SK-N-SH (cell line): ENCODE results near the gene PAM.

Source experiments
- ELF1 ChIP-seq: IDR thresholded peaks from 2 replicates; pipeline ENCODE4 v1.4.0; 2012
- EZH2phosphoT487 ChIP-seq: fragments of 200-600 bp; sonication (generic); IDR thresholded peaks from 2 replicates; pipeline ENCODE4 v1.6.1; 2017; ENCODE audit warnings: low read depth, mixed run types, mild to moderate bottlenecking, antibody characterized with exemption, moderate library complexity, borderline replicate concordance
- GABPA ChIP-seq: IDR thresholded peaks from 2 replicates; pipeline ENCODE4 v1.4.0; 2012; ENCODE audit warnings: low read depth, mild to moderate bottlenecking
- MXI1 ChIP-seq: IDR thresholded peaks from 2 replicates; pipeline ENCODE4 v1.6.1; 2012; ENCODE audit warnings: mild to moderate bottlenecking, low read depth, low read length, improper control_type of control experiment
- POLR2AphosphoS5 ChIP-seq: IDR thresholded peaks from 2 replicates; pipeline ENCODE4 v1.6.1; 2012; ENCODE audit warnings: low read depth, low read length
- RXRA ChIP-seq: IDR thresholded peaks from 2 replicates; pipeline ENCODE4 v1.4.0; 2012; ENCODE audit warnings: low read depth, mild to moderate bottlenecking, borderline replicate concordance
- TCF12 ChIP-seq: IDR thresholded peaks from 2 replicates; pipeline ENCODE4 v1.4.0; 2012
- YY1 ChIP-seq: IDR thresholded peaks from 2 replicates; pipeline ENCODE4 v1.4.0; 2012; ENCODE audit warnings: low read depth, mild to moderate bottlenecking
- TF ChIP-seq, protein P1 (sequence below): fragments of 200-600 bp; sonication (generic); IDR thresholded peaks from 2 replicates; pipeline ENCODE4 v1.6.1; 2017; ENCODE audit warnings: antibody characterized with exemption, mild to moderate bottlenecking, moderate library complexity
- TF ChIP-seq, protein P2 (sequence below): IDR thresholded peaks from 2 replicates; pipeline ENCODE4 v1.6.1; 2012; ENCODE audit warnings: mild to moderate bottlenecking, low read depth, low read length, moderate library complexity
- TF ChIP-seq, protein P3 (sequence below): IDR thresholded peaks from 2 replicates; pipeline ENCODE4; 2012
- TF ChIP-seq, protein P4 (sequence below): fragments of 150-350 bp; IDR thresholded peaks from 2 replicates; pipeline ENCODE4 v1.6.1; 2017; ENCODE audit warnings: antibody characterized with exemption, low read length, low read depth, borderline replicate concordance
- TF ChIP-seq, protein P5 (sequence below): IDR thresholded peaks from 2 replicates; pipeline ENCODE4 v1.4.0; 2012; ENCODE audit warnings: low read depth

DNA sequence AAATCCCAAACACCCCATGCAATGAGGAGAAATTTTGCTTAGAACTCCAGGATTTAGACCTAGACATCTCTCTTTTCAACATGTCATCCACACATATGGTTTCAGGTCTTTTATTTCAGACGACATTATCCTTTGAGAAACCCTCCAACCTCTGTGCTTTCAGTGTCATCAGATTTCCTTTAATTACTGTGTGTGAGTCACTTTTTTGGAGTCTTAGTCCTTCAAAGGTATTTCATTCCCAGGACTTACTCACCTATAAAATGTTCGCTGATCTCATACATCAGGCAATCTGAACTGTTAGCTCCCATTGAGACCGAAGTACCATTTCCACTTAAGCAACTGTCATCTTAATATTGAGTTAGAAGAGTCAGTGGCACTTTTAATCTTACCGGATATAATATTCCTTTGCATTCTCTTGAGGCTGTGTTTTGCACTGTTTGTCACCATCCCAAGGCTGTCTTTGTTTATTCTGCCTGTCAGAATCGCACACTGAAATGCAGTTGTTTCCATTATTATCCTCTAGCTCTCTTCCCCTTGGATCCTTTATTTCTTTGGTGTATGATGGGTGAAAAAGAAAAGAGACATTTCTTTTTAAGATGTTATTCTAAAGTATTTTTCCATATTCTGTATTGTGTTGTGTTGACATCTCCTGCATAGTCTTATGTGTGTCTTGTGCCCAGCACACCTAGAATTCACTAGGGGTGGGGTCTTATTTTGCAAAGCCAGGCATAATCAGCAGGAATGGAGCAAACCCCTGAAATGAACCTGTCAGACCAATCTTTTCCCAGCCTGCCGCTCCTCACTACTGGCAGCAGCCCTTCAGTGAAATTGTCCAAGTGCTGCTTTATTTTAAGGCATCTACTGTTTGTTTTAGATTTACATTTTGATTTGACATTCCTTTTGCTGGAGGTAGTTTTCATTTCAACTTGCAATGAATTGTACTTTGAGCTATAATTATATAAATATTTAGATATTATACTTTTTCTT lies 155.4 kb downstream of the PAM start:
- TF ChIP-seq GABPA, result no peak
- TF ChIP-seq MXI1, result no peak
- TF ChIP-seq, protein P1, sequence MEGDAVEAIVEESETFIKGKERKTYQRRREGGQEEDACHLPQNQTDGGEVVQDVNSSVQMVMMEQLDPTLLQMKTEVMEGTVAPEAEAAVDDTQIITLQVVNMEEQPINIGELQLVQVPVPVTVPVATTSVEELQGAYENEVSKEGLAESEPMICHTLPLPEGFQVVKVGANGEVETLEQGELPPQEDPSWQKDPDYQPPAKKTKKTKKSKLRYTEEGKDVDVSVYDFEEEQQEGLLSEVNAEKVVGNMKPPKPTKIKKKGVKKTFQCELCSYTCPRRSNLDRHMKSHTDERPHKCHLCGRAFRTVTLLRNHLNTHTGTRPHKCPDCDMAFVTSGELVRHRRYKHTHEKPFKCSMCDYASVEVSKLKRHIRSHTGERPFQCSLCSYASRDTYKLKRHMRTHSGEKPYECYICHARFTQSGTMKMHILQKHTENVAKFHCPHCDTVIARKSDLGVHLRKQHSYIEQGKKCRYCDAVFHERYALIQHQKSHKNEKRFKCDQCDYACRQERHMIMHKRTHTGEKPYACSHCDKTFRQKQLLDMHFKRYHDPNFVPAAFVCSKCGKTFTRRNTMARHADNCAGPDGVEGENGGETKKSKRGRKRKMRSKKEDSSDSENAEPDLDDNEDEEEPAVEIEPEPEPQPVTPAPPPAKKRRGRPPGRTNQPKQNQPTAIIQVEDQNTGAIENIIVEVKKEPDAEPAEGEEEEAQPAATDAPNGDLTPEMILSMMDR, result no peak
- TF ChIP-seq, protein P2, sequence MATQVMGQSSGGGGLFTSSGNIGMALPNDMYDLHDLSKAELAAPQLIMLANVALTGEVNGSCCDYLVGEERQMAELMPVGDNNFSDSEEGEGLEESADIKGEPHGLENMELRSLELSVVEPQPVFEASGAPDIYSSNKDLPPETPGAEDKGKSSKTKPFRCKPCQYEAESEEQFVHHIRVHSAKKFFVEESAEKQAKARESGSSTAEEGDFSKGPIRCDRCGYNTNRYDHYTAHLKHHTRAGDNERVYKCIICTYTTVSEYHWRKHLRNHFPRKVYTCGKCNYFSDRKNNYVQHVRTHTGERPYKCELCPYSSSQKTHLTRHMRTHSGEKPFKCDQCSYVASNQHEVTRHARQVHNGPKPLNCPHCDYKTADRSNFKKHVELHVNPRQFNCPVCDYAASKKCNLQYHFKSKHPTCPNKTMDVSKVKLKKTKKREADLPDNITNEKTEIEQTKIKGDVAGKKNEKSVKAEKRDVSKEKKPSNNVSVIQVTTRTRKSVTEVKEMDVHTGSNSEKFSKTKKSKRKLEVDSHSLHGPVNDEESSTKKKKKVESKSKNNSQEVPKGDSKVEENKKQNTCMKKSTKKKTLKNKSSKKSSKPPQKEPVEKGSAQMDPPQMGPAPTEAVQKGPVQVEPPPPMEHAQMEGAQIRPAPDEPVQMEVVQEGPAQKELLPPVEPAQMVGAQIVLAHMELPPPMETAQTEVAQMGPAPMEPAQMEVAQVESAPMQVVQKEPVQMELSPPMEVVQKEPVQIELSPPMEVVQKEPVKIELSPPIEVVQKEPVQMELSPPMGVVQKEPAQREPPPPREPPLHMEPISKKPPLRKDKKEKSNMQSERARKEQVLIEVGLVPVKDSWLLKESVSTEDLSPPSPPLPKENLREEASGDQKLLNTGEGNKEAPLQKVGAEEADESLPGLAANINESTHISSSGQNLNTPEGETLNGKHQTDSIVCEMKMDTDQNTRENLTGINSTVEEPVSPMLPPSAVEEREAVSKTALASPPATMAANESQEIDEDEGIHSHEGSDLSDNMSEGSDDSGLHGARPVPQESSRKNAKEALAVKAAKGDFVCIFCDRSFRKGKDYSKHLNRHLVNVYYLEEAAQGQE, result no peak
- TF ChIP-seq, protein P3, sequence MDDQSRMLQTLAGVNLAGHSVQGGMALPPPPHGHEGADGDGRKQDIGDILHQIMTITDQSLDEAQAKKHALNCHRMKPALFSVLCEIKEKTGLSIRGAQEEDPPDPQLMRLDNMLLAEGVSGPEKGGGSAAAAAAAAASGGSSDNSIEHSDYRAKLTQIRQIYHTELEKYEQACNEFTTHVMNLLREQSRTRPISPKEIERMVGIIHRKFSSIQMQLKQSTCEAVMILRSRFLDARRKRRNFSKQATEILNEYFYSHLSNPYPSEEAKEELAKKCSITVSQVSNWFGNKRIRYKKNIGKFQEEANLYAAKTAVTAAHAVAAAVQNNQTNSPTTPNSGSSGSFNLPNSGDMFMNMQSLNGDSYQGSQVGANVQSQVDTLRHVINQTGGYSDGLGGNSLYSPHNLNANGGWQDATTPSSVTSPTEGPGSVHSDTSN, result peak; percentile 68
- TF ChIP-seq RXRA, result peak; percentile 48; the same call in 1 of the 2 replicates
- TF ChIP-seq TCF12, result peak; percentile 71
- TF ChIP-seq ELF1, result no peak
- peak; percentile 58; the same call in 1 of the 2 replicates for TF ChIP-seq POLR2AphosphoS5
- TF ChIP-seq, protein P4, sequence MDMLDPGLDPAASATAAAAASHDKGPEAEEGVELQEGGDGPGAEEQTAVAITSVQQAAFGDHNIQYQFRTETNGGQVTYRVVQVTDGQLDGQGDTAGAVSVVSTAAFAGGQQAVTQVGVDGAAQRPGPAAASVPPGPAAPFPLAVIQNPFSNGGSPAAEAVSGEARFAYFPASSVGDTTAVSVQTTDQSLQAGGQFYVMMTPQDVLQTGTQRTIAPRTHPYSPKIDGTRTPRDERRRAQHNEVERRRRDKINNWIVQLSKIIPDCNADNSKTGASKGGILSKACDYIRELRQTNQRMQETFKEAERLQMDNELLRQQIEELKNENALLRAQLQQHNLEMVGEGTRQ, result no peak
- TF ChIP-seq YY1, result no peak
- TF ChIP-seq EZH2phosphoT487, result no peak
- TF ChIP-seq, protein P5, sequence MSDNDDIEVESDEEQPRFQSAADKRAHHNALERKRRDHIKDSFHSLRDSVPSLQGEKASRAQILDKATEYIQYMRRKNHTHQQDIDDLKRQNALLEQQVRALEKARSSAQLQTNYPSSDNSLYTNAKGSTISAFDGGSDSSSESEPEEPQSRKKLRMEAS, result no peak
